Measurements from ENCODE around the gene BDNF. TPM values are rescaled to one million over a fixed set of nuclear protein-coding genes. Genes with fewer than 3 reads are reported as not detected.
"Not testable (repeated sequence)": the region's sequence is repeated elsewhere in the genome, so short reads cannot be mapped to it uniquely, and the experiment has no call there.

The BDNF gene
- 20.6 and 21.2 TPM in 2 replicates for total RNA-seq (2014; rRNA removed; shearing (Covaris generic); ENCODE audit: low replicate concordance)

- Histone ChIP-seq H3K4me3 (peak within 1 kb of the TSS; percentile 82), H3K27me3 (no peaks in the 10 kb centered on the region), H3K9me3 (no peaks in the 10 kb centered on the region), H3K36me3 (no peaks in the 10 kb centered on the region; the same call in 1 of the 2 replicates)
- peak; percentile 48 for DNase-seq
These were observed at the start of gene BDNF for GRCh38 chr11:27700351-27701301. BDNF (minus strand) TSS chr11:27700455; CDS start chr11:27658564, 41,891 bp downstream.

GRCh38 chr11:27740362-27741013 lies 40.2 kb upstream of the BDNF start:
- Histone ChIP-seq H3K4me3 (no peak overlapping the region), H3K27me3 (no peaks in the 10 kb centered on the region), H3K9me3 (no peaks in the 10 kb centered on the region), H3K36me3 (no peaks in the 10 kb centered on the region)
- no peak for DNase-seq

DNA sequence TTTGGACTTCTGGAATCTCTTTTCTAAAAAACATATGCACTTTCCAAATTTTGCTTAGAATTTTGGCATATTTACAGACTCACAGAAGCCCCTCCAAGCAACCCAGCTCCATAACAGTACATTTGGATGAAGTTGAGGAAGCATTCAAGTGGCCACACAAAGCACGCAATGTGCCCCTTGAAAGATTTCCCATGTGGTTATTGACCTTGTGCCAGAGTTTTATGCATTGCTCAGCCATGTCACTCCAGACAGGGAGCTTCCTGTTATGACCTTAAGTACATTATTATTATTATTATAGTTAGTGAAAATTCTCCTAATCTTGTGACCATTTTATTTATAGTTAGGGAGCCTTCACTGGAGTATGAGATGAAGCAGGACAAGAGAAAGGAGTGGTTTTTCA lies 35.0 kb upstream of the BDNF start:
- no peak for DNase-seq

GRCh38 chr11:27731803-27732202 lies 31.5 kb upstream of the BDNF start:
- H3K4me3 ChIP-seq, H3K9me3 ChIP-seq, H3K27me3 ChIP-seq, DNase-seq, H3K36me3 ChIP-seq: not testable (repeated sequence)

More for the DNA sequence above, 35.0 kb upstream of the BDNF start:
- Histone ChIP-seq H3K36me3 (no peaks in the 10 kb centered on the region), H3K27me3 (no peaks in the 10 kb centered on the region), H3K4me3 (no peak overlapping the region), H3K9me3 (no peaks in the 10 kb centered on the region)

DNA sequence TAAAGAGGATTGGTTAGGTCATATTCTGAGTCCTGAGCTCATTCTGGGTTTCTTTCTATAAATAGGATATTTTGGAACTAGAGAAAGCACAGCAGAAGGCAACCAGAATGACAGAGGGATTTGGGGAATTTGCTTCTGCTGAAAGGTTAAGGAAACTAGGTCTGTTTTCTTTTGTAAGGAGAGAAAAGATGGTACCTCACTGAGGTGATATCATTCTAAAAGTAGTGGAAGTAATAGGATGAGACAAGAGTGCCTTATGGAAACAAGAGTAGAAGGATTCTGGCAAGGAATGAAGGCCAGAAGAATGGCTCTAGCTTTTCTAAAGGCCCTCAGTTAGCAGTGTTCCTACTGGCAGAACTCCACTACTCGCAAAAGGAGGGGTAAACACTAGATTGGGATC lies 26.7 kb upstream of the BDNF start:
- Histone ChIP-seq H3K36me3 (no peaks in the 10 kb centered on the region), H3K4me3 (no peak overlapping the region), H3K27me3 (peaks cover 8% of the 10 kb centered on the region; the same call in 1 of the 2 replicates), H3K9me3 (no peaks in the 10 kb centered on the region)
- no peak for DNase-seq

DNA sequence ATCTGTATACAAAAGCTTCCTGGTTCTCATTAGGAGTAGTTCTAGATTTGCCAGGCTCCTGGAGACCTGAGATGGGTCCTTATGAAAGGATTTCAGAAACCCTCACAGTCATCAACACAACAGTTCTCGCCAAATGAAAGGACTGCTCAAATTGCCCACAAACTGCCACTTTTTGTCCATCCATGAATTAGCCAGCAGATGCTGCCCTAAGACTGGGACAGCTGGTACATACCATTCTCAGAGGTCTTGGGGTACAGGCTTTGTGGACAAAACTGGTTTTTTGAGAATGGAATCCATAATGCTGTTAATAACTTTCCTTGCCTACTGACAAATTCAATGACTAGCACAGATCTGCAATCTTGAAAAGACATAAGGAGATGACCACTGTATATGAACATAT lies 23.4 kb upstream of the BDNF start:
- Histone ChIP-seq H3K4me3 (no peak overlapping the region), H3K27me3 (peaks cover 16% of the 10 kb centered on the region), H3K9me3 (no peaks in the 10 kb centered on the region), H3K36me3 (no peaks in the 10 kb centered on the region)
- no peak for DNase-seq

DNA sequence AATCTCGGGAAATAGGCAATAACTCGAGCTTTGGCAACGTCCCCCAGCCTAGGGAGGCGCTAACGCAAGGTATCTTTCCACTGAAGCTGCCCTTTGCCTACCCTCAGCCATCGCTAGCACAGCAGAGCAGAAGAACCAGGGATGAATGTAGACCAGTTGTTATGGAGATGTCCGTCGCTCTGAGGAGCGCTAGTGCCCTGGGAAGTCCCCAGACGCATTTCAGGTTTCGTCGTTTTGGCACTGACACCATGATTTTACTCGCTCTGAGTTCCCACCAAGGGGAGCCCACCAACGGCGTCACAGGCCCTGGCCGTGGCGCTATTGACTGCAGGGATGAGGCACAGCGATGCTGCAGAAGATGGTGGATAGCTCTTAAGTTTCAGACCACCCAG lies 22.7 kb upstream of the BDNF start:
- Histone ChIP-seq H3K27me3 (peaks cover 16% of the 10 kb centered on the region), H3K36me3 (no peaks in the 10 kb centered on the region), H3K9me3 (no peaks in the 10 kb centered on the region), H3K4me3 (no peak overlapping the region; the same call in 1 of the 2 replicates)
- no peak for DNase-seq

DNA sequence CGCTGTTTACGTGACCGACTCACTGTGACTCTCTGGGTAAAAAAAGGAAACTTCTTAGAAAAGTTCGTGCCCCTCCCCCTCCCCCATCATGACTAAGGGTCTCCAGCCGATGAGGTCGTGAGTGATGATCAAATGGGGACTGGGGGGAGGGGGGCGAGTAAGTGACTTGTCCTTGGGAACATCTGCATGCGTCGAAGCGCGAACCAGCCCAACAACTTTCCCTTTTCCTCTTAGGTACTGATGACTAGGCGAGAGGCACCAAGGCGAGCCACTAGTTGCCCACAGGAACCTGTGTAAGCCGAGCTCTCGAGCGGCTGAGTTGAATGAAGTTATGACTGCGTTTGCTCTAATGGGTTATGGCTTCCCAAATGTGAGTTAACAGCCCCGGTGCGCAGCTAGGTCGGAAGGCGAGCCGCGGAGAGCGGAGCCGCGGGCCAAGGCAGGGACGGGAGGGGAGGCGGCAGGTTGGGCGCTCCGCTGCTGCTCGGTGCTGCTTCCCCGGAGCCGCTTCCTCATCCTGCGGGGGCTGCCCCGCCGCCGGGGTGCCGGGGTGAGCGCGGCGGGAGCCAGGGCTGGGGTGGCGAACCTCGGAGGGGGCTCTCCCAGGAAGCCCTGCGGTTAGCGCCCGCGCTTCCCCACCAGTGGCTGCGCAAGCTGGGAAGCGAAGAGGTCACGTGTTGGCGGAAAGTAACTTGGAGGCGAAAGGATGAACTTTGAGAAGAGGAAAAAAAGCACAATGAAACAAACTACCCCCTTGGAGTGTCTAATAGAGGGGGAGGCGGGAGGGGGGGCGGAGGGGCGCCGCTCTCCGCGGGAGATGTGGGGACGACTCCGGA lies 22.1 kb upstream of the BDNF start:
- Histone ChIP-seq H3K4me3 (peak overlapping the region; percentile 35), H3K27me3 (peaks cover 16% of the 10 kb centered on the region), H3K36me3 (no peaks in the 10 kb centered on the region), H3K9me3 (no peaks in the 10 kb centered on the region)
- DNase-seq: no peak

- Histone ChIP-seq H3K36me3 (no peaks in the 10 kb centered on the region), H3K27me3 (peaks cover 16% of the 10 kb centered on the region), H3K9me3 (no peaks in the 10 kb centered on the region), H3K4me3 (peak overlapping the region; percentile 35; the same call in 1 of the 2 replicates)
- DNase-seq: no peak
These were observed 21.2 kb upstream of the BDNF start for GRCh38 chr11:27721264-27722116.

DNA sequence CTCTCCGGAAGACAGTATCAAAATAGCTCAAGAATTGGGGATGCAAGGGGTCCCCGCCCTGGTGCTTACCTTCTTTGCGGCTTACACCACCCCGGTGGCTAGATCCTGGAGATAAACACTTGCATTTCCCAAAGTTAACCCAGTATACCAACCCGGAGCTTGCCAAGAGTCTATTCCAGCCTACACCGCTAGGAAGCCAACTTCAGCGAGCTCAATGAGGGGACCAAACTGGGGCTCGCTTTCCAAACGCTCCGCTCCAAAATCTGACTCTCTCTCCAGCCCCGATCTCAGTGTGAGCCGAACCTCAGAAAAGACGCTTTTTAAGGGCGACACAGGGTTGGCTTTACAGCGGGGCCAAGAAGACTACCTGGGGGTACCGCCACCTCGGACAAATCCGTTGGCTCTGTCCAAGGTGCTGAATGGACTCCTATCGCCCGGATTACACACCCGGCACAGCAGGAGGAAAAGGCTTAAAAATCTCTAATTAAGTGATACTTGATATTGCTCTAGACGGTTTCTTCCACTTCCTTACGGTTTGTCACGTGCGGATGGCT lies 20.1 kb upstream of the BDNF start:
- DNase-seq: no peak
- H3K4me3 ChIP-seq: no peak overlapping the region

DNA sequence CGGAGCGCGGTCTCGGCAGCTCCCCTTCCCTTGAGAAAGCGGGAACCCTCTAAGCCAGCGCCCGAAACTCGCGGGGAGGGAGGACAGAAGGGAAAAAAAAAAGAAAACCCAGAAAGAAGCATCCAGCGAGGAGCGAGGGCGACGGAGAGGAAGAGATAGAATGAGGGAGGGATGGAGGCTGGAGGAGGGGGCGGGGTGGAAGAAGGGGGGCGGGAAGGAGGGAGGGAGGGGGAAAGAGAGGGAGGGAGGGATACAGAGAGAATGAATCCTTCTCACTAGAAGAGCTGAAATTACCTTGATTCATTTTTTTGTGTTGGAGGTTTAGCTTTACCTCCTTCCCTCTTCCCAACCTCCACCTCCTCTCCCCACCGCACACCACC lies 19.3 kb upstream of the BDNF start:
- H3K36me3 ChIP-seq: no peaks in the 10 kb centered on the region
- peaks cover 16% of the 10 kb centered on the region for H3K27me3 ChIP-seq
- no peaks in the 10 kb centered on the region for H3K9me3 ChIP-seq
- no peak for DNase-seq
- H3K4me3 ChIP-seq: peak overlapping the region; percentile 54

More for the DNA sequence above, 20.1 kb upstream of the BDNF start:
- Histone ChIP-seq H3K36me3 (no peaks in the 10 kb centered on the region), H3K27me3 (peaks cover 16% of the 10 kb centered on the region), H3K9me3 (no peaks in the 10 kb centered on the region)

- Histone ChIP-seq H3K4me3 (peak overlapping the region; percentile 54), H3K27me3 (peaks cover 13% of the 10 kb centered on the region), H3K36me3 (no peaks in the 10 kb centered on the region), H3K9me3 (no peaks in the 10 kb centered on the region)
- peak; percentile 44 for DNase-seq
These were observed 18.7 kb upstream of the BDNF start for GRCh38 chr11:27718863-27719545.

DNA sequence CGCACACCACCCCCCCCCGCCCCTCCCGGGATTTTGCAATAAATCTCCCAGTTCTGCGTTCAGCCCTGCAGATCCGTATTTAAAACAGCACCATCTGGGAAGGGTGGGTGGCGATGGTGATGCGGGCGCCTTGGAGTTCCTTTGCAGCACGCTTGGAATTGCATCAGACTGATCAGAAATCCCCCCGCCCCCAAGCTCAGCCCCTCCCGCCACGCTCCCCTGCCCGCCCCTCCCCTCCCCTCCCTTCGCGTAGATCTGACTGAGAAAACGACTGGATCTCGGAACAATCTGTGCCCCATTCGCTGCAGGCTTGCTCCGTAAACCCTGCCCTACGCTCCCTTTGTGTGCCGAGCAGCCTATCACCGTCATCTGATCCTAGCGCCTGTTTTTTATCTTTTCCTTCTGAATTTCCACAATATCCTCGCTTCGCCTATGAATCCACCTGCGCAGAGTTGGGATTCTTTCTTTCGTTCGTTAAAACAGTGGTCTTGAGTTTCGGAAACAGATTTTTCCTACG lies 18.1 kb upstream of the BDNF start:
- H3K4me3 ChIP-seq: peak overlapping the region; percentile 54
- DNase-seq: peak; percentile 79
- no peaks in the 10 kb centered on the region for H3K36me3 ChIP-seq
- no peaks in the 10 kb centered on the region for H3K9me3 ChIP-seq
- peaks cover 13% of the 10 kb centered on the region for H3K27me3 ChIP-seq

DNA sequence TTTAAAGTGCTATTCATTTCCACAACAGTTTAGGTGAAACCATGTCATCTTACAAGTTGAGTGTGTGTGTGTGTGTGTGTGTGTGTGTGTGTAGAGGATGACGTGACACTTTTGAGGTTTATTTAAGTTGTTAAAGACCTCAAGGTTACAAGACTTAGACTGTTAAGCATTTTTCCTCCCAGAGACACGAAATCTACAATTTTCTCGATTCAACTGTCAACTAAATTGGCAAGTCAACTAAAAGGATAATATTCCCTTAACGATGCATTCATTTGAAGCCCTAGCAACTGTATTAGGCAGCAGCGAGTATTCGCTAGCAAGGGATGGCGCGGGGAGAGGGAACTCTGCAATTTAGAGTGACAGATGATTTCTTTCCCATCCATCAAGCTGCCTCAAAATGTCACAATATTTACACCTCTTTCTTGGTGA lies 17.6 kb upstream of the BDNF start:
- no peaks in the 10 kb centered on the region for H3K9me3 ChIP-seq
- H3K27me3 ChIP-seq: peaks cover 10% of the 10 kb centered on the region
- peak overlapping the region; percentile 54 for H3K4me3 ChIP-seq
- DNase-seq: no peak
- no peaks in the 10 kb centered on the region for H3K36me3 ChIP-seq

DNA sequence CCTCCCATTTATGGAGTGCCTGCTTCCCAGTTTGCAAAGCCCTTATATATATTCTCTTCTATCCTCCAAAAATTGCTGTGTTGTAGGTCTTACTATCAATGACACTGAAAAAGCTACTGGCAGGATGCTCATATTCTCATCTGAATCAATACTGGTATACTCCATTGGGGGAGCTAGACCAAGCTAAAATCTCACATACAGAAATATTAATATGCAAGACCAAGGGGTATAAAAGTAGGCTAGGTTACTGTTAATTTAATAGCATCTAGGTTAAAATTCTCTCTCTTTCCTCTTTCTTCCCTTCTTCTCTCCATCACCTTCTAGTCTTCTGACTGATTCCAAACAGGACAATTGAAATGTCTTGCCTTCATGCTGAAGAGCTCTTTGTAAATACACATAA lies 17.1 kb upstream of the BDNF start:
- peaks cover 10% of the 10 kb centered on the region; the same call in 1 of the 2 replicates for H3K27me3 ChIP-seq
- no peaks in the 10 kb centered on the region for H3K36me3 ChIP-seq
- DNase-seq: no peak
- H3K9me3 ChIP-seq: no peaks in the 10 kb centered on the region
- no peak overlapping the region for H3K4me3 ChIP-seq
